Muscle of back (tissue), 11 donors: ENCODE data around the gene PLEKHG1. TPM values are rescaled to one million over a fixed set of nuclear protein-coding genes. Genes with fewer than 3 reads are reported as not detected.
A peak's percentile ranks its signal among the peaks of the same experiment; 100 is the strongest.

Experiments
- DNase-seq, 3 donors: peaks; one replicate each; pipeline versions ENCODE4 v3.0.0 to v3.0.0-alpha.2; 2013
- polyA plus RNA-seq, 10 donors: library from polyadenylated mRNA; unstranded; fragments of 120-200 nt; gene quantifications; one replicate each; pipeline ENCODE4 v1.2.1, GENCODE V29; 2013; ENCODE audit not compliant: insufficient read length in 10 of 10

PLEKHG1 gene
- polyA plus RNA-seq, 10 donors: 12.3 to 25.0 (median 16.6) TPM

GRCh38 chr6:150588888-150589499 lies 10.7 kb upstream of the PLEKHG1 start:
- no peak for DNase-seq

GRCh38 chr6:150589852-150590251 lies 9.8 kb upstream of the PLEKHG1 start:
- no peak for DNase-seq

- DNase-seq: no peak
Observed at GRCh38 chr6:150590446-150590845, 9.2 kb upstream of the PLEKHG1 start.

DNA sequence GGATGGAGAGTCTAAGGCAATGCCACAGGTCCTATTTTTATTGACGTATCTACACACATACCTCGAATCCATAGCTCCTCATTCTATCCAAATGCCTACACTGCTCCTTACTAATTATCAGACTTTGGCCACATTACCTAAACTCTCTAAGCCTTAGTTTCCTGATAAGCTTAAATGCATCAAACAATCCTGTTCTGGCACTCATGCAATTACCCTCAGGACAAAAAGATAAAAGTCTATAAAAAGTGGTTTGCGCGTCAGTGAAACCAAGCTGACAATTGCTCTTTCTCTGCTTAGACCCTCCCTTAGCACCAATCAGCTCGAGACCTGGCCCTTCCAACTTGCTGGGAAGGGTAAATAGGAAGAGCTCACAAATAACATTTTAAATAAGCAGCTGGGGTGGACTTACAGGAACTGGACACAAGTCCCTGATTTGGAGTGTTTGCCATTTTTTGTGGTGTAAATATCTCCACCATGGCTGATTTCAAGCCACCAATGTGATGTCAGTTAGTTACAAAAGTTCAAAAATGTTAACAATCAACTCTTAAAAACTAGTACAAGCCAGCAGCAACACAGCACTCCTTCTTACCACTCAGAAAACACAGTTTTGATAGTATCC lies 7.2 kb upstream of the PLEKHG1 start:
- no peak for DNase-seq

GRCh38 chr6:150593119-150593518 lies 6.6 kb upstream of the PLEKHG1 start:
- DNase-seq: no peak

GRCh38 chr6:150596439-150596838 lies 3.2 kb upstream of the PLEKHG1 start:
- no peak for DNase-seq

DNA sequence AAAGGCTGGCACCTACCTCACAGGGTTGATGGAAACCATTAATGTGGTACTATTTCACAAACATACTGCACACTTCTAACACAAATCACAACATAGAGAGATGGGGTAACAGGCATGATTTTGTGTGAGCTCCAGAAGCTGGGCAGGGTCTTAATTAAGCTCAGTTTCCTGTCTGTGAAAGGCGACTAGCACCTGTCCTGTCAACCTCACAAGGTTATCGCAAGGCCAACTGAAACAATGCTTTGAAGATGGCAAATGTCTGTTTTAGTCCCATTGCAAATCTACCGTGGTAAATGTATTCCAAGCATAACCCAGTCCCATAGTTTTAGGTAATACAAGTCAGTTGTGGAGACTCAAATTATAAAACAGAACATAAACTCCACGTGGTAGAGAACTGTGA lies 1.3 kb upstream of the PLEKHG1 start:
- no peak for DNase-seq

DNA sequence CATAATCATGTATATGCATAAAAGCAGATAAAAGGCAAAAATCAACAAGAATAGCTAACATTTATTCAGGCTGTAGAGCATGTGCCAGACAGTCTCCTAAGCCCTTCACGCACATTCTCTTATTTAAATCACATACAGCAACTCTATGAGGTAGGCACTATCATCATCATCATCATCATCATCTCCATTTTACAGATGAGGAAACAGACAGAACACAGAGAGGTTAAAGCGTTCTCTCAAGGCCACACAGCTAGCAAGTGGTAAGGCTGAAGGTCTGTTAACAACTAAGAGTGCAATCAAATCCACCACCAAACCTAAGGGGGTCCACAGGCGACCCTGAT lies 857 bp upstream of the PLEKHG1 start:
- no peak for DNase-seq

DNA sequence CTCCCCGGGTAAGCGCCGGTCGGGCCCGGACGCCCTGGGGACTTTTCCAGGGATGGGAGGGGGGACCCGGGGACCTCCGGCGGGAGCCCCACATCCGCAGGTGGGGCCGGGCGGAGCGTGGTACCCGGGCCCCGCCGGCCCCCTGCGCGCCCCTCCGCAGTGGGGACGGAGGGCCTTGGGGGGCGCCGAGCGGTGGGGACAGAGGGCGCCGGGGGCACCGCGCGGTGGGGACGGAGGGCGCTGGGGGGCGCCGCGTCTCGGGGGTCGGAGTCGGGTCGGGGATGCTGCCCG lies 270 bp downstream of the PLEKHG1 start:
- no peak for DNase-seq

DNA sequence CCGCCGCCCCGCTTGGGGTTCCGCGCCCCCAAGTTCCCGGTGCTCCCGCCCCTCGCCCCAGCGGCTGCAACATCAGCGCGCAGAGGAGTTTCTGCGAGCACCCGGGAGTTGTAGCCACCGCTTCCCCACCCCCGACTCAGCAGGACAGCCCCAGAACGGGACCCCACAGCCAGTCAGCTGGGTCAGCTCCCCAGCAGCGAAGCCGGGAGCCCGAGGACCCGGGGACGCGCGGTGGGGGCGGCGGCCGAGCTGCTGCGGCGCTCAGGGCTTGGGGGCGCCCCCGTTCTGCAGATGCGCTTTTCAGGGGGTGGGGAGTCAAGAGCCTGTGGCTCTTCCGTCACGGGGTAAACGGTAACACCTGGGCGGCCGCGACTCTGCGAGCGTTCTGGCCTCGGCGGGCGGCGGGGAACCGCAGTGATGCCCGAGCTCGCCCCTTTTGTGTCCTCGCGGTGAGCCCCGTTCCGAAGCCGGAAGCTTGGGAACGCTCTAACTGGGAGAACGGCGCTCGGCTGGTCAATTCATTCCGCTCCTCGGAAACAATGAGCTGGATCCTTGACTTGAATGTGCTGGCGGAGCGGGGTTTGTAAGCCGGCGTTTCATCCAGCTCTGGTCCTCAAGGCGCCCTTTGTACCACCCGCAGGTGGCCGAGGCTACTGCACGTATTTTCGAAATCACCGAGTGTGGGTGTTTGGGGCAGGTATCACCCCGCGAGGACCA lies 774 bp downstream of the PLEKHG1 start:
- peak; percentile 41 to 91 (median 76) for DNase-seq

DNA sequence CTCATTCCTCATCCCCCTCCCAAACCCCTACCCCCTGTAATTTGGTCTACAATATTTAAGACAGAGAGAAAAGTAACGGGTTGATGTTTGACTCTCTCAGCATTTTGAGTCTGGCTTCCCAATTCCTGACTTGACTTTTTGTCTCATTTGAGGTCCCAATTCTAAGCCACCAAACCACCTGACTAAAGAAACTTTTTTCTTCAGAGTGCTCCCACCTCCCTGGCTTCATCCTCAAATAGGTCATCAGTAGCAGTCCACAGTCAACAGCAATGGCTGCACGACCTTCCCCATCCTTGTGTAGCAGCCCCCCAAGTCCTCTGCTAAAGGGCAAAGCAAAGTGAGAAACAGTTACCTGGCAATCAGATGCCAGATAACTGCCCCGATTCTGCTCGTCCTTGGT lies 1.8 kb downstream of the PLEKHG1 start:
- DNase-seq: no peak

- no peak for DNase-seq
Observed at GRCh38 chr6:150603176-150603575, 3.5 kb downstream of the PLEKHG1 start.

- DNase-seq: no peak
Observed at GRCh38 chr6:150604467-150604866, 4.8 kb downstream of the PLEKHG1 start.

DNA sequence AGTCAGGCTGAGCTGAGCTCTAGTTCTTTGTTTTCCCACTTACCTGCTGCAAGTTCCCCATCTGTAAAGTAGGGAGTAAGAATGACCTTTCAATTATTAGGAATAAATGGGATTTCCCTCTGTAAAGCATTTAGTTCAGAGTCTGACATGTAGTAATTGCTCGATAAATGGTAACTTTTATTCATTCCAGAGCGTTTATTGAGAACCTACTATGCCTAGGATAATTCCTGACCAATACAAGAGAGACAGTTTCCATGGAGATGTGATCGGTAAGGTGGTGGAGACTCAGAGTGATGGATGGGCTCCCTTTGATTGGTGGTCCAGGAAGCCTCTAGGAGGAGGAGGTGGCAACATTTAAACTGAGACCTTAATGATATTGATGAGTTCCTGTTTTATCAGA lies 5.6 kb downstream of the PLEKHG1 start:
- no peak for DNase-seq

DNA sequence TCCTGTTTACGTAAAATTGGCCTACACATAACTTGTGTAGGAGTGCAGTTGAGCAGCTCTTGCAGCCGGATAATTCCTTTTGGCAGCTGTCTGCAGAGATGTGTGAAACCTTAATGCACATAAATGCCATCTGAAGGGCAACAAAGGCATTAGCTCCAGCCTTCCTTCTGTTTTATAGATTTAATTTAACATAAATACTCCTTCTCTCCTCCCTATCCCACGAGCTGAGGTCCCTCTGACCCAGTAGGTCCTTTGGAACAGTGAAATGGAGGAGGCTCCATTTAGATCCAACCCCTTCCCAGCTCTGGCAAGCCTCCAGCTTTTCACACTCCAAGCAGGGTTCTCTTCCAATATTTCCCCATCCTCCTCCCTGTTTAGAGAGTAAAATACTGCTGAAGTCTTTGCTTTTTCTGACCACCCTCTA lies 6.5 kb downstream of the PLEKHG1 start:
- DNase-seq: peak; percentile 65 to 94 (median 88)

DNA sequence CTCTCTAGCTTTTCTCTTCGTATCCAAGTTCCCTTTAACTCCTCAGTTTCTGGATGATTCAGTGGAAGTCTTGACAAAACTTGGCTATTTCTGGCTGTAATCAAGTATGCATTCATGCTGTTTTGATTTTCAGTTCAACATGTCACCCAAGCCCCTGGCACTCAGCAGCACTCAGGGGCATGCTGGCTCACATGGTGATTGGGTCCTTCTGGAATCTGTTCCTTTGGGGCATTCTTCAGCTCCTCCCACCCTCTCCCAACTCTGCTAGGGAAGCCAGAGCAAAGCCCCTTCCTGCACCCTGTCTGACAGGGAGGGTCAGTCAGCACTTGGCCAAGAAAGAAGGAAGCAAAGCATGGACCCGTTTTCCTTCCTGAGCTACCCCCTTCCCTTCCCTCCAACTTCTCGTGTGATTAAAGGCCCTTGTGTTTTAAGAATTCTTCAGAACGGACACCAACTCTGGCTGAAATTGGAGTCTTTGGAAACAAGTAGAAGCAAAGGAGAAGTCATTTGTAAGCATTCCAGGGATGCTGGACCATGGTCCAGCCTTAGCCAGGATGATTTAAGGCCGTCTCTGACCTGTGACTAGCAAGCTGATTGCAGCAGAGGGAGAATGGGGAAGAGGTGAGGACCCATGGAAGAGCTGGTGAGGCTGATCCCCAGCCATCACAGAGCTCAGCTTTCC lies 7.1 kb downstream of the PLEKHG1 start:
- peak; percentile 10 to 78 (median 33) for DNase-seq

DNA sequence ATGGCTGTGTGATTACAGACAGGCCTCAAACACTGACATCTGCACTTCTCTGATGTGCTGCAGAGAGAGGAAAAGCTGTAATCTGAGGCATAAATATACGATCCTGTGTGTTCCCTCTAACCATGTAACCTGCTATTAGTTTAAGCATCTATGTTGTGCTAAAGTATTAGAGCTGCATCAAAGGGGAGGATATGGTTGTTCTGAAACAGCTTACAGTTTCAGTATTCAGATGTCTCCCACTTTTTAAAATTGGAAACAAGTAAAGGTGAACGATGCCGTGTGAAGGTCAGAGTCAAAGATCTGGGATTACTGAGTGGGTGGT lies 7.6 kb downstream of the PLEKHG1 start:
- no peak for DNase-seq

- no peak for DNase-seq
Observed at GRCh38 chr6:150610584-150610983, 10.9 kb downstream of the PLEKHG1 start.

DNA sequence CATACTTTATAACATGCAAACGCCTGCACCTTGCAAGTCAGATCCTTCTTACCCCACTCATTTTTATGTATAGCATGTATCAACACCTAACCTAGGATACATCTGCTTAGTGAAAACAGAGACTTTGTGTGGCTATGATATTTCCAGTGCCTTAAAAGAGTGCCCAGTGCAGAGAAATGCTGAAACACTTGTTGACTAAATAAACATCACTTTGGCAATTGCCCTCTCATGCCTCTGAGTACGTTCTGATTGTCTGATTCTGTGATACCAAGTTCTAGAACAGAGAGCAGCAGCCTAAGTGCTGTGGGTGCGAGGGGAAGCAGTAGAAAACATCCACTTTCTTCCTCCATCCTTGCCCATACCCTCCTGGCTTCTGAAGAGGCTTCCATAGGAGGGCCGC lies 13.6 kb downstream of the PLEKHG1 start:
- no peak for DNase-seq

DNA sequence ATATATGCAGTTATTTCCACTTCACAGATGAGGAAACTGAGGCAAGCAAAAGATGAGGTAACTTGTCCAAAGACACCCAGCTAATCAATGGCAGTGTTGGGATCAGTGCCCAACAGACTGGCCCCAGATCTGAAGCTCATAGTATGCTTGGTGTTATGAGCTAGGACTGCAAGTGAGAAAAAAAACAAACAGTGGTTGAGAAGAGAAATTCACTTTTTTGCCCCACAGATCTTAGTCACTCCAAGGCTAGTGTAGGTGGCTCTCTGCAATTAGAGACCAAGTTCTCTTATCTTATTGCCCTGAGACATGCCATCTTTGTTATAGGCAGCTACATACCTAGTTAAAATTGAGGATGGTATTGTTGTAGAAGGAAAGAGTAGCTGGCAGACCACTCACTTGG lies 16.3 kb downstream of the PLEKHG1 start:
- no peak for DNase-seq

DNA sequence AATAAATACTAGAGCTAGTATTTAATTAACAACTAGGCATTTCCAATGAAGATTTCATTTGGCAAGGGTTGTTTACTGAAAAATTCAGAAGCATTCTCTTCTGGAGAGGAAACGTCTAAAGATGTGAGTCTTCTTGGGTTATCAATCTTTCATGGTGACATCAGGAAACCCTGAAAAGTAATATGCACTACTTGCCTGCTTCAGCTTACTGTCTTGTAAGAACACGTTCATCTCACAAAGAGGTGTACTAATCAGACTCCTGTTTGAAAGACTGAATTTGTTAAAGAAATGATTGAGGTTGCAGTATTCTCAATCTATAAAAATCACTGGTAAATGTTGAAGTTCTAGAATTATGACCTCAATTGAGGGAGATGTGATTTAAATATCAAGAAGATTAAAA lies 16.9 kb downstream of the PLEKHG1 start:
- no peak for DNase-seq

DNA sequence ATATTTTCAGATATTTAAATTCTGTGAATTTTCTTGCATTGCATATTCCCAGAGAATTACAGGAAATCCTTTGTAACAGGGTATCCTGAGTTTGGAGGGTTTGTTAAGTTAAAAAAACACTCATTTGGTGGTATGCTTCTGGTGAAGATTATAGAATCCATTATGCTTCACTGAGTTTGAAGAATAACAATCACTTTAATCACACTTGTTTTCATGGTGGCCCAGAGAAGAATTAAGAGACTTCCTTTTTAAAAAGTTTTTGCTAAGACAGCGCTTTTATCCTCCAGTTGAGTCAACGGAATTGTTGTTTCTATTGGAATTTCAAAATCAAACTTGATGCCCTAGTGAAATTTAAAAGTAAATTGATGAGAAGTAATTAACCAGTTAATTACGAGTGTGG lies 17.4 kb downstream of the PLEKHG1 start:
- DNase-seq: no peak
